H1 (cell line): Measurements from ENCODE around the gene ATP6V1B1. TPM values are rescaled to one million over a fixed set of nuclear protein-coding genes. Genes with fewer than 3 reads are reported as not detected.

Experiments
- EP300 ChIP-seq, 2 experiments: IDR thresholded peaks; 1 replicate in 1 of 2; 2 replicates in 1 of 2; pipeline ENCODE4 v1.6.1; 2011 to 2012; ENCODE audit warnings: low read depth in 2 of 2, low read length in 2 of 2, mild to moderate bottlenecking in 2 of 2, borderline replicate concordance in 1 of 2, inconsistent platforms in 1 of 2, moderate library complexity in 1 of 2
- JUND ChIP-seq: IDR thresholded peaks from 2 replicates; pipeline ENCODE4 v1.6.1; 2011; ENCODE audit warnings: mild to moderate bottlenecking, improper control_type of control experiment, low read length
- POLR2AphosphoS5 ChIP-seq: IDR thresholded peaks from 2 replicates; pipeline ENCODE4 v1.6.1; 2011; ENCODE audit warnings: low read depth, low read length
- SP1 ChIP-seq: IDR thresholded peaks from 2 replicates; pipeline ENCODE4 v1.6.1; 2011; ENCODE audit warnings: low read depth, low read length
- polyA plus RNA-seq, 7 experiments: library from polyadenylated mRNA; depleted of rRNA in 3 of 7; stranded (reverse) in 5 of 7; unstranded in 2 of 7; fragments of >200 nt in 5 of 7; fragments of 200-250 nt in 2 of 7; gene quantifications; 1 replicate in 5 of 7; 2 replicates in 1 of 7; 4 replicates in 1 of 7; pipeline versions ENCODE4 v1.2.1 to v1.2.3, GENCODE V29; 2011 to 2013; ENCODE audit warnings: missing spikeins in 2 of 7, mixed read lengths in 2 of 7
- total RNA-seq: library from RNA; stranded (reverse); fragmentation: NEBNext Ultra II Directional; extraction: Animal tissue kit (Norgen Biotek cat#: 25700); gene quantifications from 2 replicates; pipeline ENCODE4 v1.2.1, GENCODE V29; 2021
- TF ChIP-seq, protein P1 (sequence below): IDR thresholded peaks from 2 replicates; pipeline ENCODE4 v1.6.1; 2012; ENCODE audit warnings: inconsistent platforms

Gene ATP6V1B1
- total and polyA plus RNA-seq, 2 of the 8 experiments (the other 6 are each of a cell fraction or from before 2014, with no cell fraction given) = not detected

DNA sequence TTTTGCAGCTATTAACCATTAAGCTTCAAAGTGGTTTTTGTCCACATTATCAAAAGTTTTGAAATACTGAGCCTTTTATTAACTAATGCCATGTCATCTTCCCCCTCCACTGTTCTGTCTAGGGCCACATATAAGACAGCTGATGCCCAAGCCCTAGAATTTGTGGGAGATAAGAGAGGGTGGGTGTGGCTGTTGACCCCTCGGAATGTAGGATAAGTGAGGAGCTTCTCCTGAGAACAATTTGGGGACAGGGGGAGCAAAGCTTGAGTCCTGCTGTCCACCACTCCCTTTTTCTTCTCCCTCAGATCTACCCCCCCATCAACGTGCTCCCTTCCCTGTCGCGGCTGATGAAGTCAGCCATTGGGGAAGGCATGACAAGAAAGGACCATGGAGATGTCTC lies 28.4 kb downstream of the ATP6V1B1 start (continued):
- TF ChIP-seq POLR2AphosphoS5 (no peak), EP300 (IDR thresholded peaks at IDR 0.05; ENCODE audit: borderline replicate concordance in 1 of 2, low read depth in 2 of 2, low read length in 2 of 2) (no peak), SP1 (no peak), JUND (no peak)
- TF ChIP-seq, protein P1, sequence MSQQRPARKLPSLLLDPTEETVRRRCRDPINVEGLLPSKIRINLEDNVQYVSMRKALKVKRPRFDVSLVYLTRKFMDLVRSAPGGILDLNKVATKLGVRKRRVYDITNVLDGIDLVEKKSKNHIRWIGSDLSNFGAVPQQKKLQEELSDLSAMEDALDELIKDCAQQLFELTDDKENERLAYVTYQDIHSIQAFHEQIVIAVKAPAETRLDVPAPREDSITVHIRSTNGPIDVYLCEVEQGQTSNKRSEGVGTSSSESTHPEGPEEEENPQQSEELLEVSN = no peak
